ENCODE results near the gene SEC24D. TPM values are rescaled to one million over a fixed set of nuclear protein-coding genes. Genes with fewer than 3 reads are reported as not detected.

Gene SEC24D
- total RNA-seq, 1 experiment from 2014 or later = 13.4 TPM

DNA sequence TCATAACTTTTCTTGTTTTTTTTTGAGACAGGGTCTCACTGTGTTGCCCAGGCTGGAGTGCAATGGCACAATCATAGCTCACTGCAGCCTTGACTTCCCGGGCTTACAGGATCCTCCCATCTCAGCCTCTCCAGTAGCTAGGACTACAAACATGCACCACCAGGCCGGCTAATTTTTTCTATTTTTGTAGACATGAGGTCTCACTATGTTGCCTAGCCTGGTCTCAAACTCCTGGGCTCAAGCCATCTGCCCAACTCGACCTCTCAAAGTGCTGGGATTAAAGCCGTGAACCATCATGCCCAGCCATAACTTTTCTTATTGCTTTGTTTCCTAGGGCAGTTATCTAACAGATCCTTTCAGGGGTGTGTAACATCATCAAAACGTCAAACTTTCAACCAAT is 11.8 kb downstream of the SEC24D start:
- in situ Hi-C loops (cut with HindIII; ENCODE audit: low pct_unique_long_range_greater_than_20kb, low sequenced_read_pairs) (no loop called here), intact Hi-C loops (cut with micrococcal nuclease; ENCODE audit: unreplicated experiment) (no loop called here)
- H3K4me3 ChIP-seq (ENCODE audit: low read depth in 2 of 2, low read length in 2 of 2) = no peak overlapping the region
- ChIA-PET CTCF (interaction anchor here (0.6 kb wide), 1 partner anchor 69 kb away, joined by 4 read pairs; no protein-coding TSS in a partner anchor), POLR2A (interaction anchor here (0.6 kb wide), 1 partner anchor 1586 kb away, joined by 9 read pairs; no protein-coding TSS in a partner anchor)
- no peak overlapping the region for H3K27ac ChIP-seq (ENCODE audit: low read length)
- H3K9me3 ChIP-seq (ENCODE audit: control insufficient read depth, insufficient read depth, low read depth, low read length) = no peaks in the 10 kb centered on the region
- TF ChIP-seq TCF7L2 (IDR thresholded peaks at IDR 0.05; ENCODE audit: low read depth, low read length) = no peak
- no TSS peak for BruUV-seq (replicated peaks)
- no peaks in the 10 kb centered on the region for H3K36me3 ChIP-seq (ENCODE audit: control insufficient read depth, insufficient read depth, low read length)
- H3K4me1 ChIP-seq (ENCODE audit: control insufficient read depth, insufficient read depth, low read length) = peaks cover 4% of the 10 kb centered on the region; the same call in 1 of the 2 replicates
- ATAC-seq (no peak), DNase-seq (ENCODE audit: low read depth, low spot score) (no peak)
- no peaks in the 10 kb centered on the region for H3K27me3 ChIP-seq (ENCODE audit: control insufficient read depth, insufficient read depth, low read length)

DNA sequence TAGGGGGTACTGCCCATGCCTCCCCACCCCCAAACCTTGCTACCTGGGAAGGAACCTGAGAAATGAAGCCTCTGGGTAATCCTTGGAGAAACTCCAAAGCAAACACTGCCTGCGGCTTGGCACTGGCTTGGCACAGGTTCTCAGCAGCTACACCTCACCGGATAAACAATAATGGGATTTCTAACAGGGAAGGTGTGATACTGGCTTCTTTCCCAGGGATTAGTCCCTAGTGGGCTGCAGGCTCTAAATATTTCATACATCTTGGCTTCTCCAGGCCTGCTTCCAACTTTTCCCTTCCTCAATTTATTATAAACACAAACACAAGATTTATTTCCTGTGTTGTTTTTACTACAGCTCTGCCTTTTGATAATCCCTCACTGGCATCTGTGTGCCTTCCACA is 12.5 kb downstream of the SEC24D start:
- DNase-seq (ENCODE audit: low read depth, low spot score) (no peak), ATAC-seq (peak; percentile 62; the same call in 1 of the 2 replicates)
- Histone ChIP-seq H3K4me3 (ENCODE audit: low read depth in 2 of 2, low read length in 2 of 2) (no peak overlapping the region), H3K4me1 (ENCODE audit: control insufficient read depth, insufficient read depth, low read length) (peaks cover 4% of the 10 kb centered on the region; the same call in 1 of the 2 replicates), H3K27me3 (ENCODE audit: control insufficient read depth, insufficient read depth, low read length) (no peaks in the 10 kb centered on the region), H3K36me3 (ENCODE audit: control insufficient read depth, insufficient read depth, low read length) (no peaks in the 10 kb centered on the region), H3K27ac (ENCODE audit: low read length) (no peak overlapping the region), H3K9me3 (ENCODE audit: control insufficient read depth, insufficient read depth, low read depth, low read length) (no peaks in the 10 kb centered on the region)
- intact Hi-C loops (cut with micrococcal nuclease; ENCODE audit: unreplicated experiment) (no loop called here), in situ Hi-C loops (cut with HindIII; ENCODE audit: low pct_unique_long_range_greater_than_20kb, low sequenced_read_pairs) (no loop called here)
- ChIA-PET POLR2A (no interaction called here), CTCF (interaction anchor here (0.6 kb wide), 1 partner anchor 68 kb away, joined by 4 read pairs; no protein-coding TSS in a partner anchor)
- no TSS peak for BruUV-seq (replicated peaks)
- TF ChIP-seq, protein P1, sequence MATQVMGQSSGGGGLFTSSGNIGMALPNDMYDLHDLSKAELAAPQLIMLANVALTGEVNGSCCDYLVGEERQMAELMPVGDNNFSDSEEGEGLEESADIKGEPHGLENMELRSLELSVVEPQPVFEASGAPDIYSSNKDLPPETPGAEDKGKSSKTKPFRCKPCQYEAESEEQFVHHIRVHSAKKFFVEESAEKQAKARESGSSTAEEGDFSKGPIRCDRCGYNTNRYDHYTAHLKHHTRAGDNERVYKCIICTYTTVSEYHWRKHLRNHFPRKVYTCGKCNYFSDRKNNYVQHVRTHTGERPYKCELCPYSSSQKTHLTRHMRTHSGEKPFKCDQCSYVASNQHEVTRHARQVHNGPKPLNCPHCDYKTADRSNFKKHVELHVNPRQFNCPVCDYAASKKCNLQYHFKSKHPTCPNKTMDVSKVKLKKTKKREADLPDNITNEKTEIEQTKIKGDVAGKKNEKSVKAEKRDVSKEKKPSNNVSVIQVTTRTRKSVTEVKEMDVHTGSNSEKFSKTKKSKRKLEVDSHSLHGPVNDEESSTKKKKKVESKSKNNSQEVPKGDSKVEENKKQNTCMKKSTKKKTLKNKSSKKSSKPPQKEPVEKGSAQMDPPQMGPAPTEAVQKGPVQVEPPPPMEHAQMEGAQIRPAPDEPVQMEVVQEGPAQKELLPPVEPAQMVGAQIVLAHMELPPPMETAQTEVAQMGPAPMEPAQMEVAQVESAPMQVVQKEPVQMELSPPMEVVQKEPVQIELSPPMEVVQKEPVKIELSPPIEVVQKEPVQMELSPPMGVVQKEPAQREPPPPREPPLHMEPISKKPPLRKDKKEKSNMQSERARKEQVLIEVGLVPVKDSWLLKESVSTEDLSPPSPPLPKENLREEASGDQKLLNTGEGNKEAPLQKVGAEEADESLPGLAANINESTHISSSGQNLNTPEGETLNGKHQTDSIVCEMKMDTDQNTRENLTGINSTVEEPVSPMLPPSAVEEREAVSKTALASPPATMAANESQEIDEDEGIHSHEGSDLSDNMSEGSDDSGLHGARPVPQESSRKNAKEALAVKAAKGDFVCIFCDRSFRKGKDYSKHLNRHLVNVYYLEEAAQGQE (IDR thresholded peaks at IDR 0.05; ENCODE audit: insufficient read depth in 1 of 2, low read depth in 2 of 2, low read length in 1 of 2) = no peak
- TF ChIP-seq, protein P2, sequence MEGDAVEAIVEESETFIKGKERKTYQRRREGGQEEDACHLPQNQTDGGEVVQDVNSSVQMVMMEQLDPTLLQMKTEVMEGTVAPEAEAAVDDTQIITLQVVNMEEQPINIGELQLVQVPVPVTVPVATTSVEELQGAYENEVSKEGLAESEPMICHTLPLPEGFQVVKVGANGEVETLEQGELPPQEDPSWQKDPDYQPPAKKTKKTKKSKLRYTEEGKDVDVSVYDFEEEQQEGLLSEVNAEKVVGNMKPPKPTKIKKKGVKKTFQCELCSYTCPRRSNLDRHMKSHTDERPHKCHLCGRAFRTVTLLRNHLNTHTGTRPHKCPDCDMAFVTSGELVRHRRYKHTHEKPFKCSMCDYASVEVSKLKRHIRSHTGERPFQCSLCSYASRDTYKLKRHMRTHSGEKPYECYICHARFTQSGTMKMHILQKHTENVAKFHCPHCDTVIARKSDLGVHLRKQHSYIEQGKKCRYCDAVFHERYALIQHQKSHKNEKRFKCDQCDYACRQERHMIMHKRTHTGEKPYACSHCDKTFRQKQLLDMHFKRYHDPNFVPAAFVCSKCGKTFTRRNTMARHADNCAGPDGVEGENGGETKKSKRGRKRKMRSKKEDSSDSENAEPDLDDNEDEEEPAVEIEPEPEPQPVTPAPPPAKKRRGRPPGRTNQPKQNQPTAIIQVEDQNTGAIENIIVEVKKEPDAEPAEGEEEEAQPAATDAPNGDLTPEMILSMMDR (IDR thresholded peaks at IDR 0.05) = no peak
- no peak for TF ChIP-seq TCF7L2 (IDR thresholded peaks at IDR 0.05; ENCODE audit: low read depth, low read length)
- no peak for TF ChIP-seq SIN3A (IDR thresholded peaks at IDR 0.05; ENCODE audit: borderline replicate concordance, insufficient read depth, low read depth, low read length)
- no peak for TF ChIP-seq POLR2AphosphoS5 (IDR thresholded peaks at IDR 0.05; ENCODE audit: low read depth, low read length)

DNA sequence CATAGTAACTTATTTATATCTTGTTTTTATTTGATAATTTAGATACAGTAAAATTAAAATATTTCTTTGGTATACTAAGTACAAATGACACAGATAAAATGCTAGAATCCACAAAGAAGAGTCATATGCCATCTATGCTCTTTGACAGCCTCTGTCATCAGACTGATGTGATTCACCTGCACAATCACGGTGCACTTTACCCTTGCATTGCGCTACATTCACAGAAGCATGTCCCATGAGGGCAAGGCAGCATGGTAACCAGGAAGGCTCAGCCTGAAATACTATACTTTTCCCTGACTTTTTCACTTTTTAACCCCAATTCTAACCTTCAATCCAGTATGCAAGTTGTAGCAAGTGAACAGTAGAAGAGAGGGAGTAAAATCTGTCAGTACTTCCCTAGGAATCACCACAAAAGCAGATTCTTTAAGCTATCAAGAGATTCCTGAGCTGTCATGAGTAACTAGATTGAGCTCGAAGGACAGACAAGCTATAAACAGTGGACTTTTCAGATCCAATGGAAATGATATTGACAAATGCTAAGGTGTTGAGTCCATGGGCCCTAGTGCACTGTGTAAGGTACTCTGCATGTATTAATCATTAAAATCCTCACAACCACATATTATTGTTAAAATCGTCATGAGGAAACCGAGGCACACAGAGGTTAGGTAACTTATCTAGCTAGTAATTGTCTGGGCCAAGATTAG is 14.2 kb downstream of the SEC24D start:
- Histone ChIP-seq H3K9me3 (ENCODE audit: control insufficient read depth, insufficient read depth, low read depth, low read length) (no peaks in the 10 kb centered on the region), H3K4me3 (ENCODE audit: low read depth in 2 of 2, low read length in 2 of 2) (no peak overlapping the region), H3K27ac (ENCODE audit: low read length) (no peak overlapping the region), H3K4me1 (ENCODE audit: control insufficient read depth, insufficient read depth, low read length) (peaks cover 4% of the 10 kb centered on the region; the same call in 1 of the 2 replicates), H3K27me3 (ENCODE audit: control insufficient read depth, insufficient read depth, low read length) (no peaks in the 10 kb centered on the region), H3K36me3 (ENCODE audit: control insufficient read depth, insufficient read depth, low read length) (no peaks in the 10 kb centered on the region)
- ChIA-PET POLR2A (no interaction called here), CTCF (no interaction called here)
- intact Hi-C loops (cut with micrococcal nuclease; ENCODE audit: unreplicated experiment) (no loop called here), in situ Hi-C loops (cut with HindIII; ENCODE audit: low pct_unique_long_range_greater_than_20kb, low sequenced_read_pairs) (no loop called here)
- no peak for DNase-seq (ENCODE audit: low read depth, low spot score)
- no TSS peak for BruUV-seq (replicated peaks)
- TF ChIP-seq, protein P2 (IDR thresholded peaks at IDR 0.05) = no peak
- no peak for TF ChIP-seq TCF7L2 (IDR thresholded peaks at IDR 0.05; ENCODE audit: low read depth, low read length)
- no peak for ATAC-seq

Measured in Panc1 (cell line).